IMR-90 (cell line): ENCODE data around the gene EDN3. TPM values are rescaled to one million over a fixed set of nuclear protein-coding genes. Genes with fewer than 3 reads are reported as not detected.

Experiments
- ATAC-seq: fragments of 200-7000 bp; cut with Tn5 transposase; 2 replicates; pipeline ENCODE4 v1.9.1; 2020; ENCODE audit warnings: low read depth, mild to moderate bottlenecking, moderate library complexity
- BruUV-seq: library from RNA; stranded (reverse); fragments of 400-500 nt; replicated peaks from 2 replicates; lab custom pipeline; 2021; lab: Mats Ljungman, UMichigan
- CTCF ChIA-PET: fragments of 300-600 bp; formaldehyde crosslinking; extraction: SDS; loops from one replicate; lab custom pipeline; 2021; ENCODE audit warnings: antibody characterized with exemption; lab: Yijun Ruan, JAX
- POLR2A ChIA-PET: fragments of 300-600 bp; sonication (Branson Sonifier 250); formaldehyde crosslinking; loops from one replicate; lab custom pipeline; 2022; ENCODE audit warnings: antibody characterized with exemption; ENCODE audit not compliant: unreplicated experiment; lab: Charles Lee
- DNase-seq: peaks from one replicate; pipeline ENCODE4 v3.0.0; 2013
- H2AFZ ChIP-seq: replicated peaks from 2 replicates; pipeline ENCODE3; 2013; ENCODE audit warnings: low read length, mild to moderate bottlenecking; ENCODE audit not compliant: poor library complexity
- H2AK5ac ChIP-seq: 2 replicates; pipeline ENCODE4 v1.6.1; 2013; ENCODE audit warnings: low read depth, low read length, inconsistent platforms
- H2AK9ac ChIP-seq: replicated peaks from 2 replicates; pipeline ENCODE3; 2013; ENCODE audit warnings: mild to moderate bottlenecking, low read depth, low read length, moderate library complexity; ENCODE audit not compliant: poor library complexity
- H2BK120ac ChIP-seq: 2 replicates; pipeline ENCODE4 v1.6.1; 2013; ENCODE audit warnings: low read depth, low read length, inconsistent platforms
- H2BK15ac ChIP-seq: 3 replicates; pipeline ENCODE4 v1.6.1; 2013; ENCODE audit warnings: low read depth, low read length, inconsistent platforms
- H2BK20ac ChIP-seq: 2 replicates; pipeline ENCODE4 v1.6.1; 2013; ENCODE audit warnings: low read depth, mild to moderate bottlenecking, inconsistent platforms, low read length, moderate library complexity
- H2BK5ac ChIP-seq: 2 replicates; pipeline ENCODE4 v1.6.1; 2013; ENCODE audit warnings: mild to moderate bottlenecking, low read depth, low read length, inconsistent platforms; ENCODE audit not compliant: poor library complexity, severe bottlenecking
- H3K14ac ChIP-seq: replicated peaks from 2 replicates; pipeline ENCODE4 v1.6.1; 2013; ENCODE audit warnings: low read depth, low read length, inconsistent platforms
- H3K18ac ChIP-seq: 2 replicates; pipeline ENCODE4 v1.6.1; 2013; ENCODE audit warnings: low read depth, low read length, control low read depth
- H3K23ac ChIP-seq: 2 replicates; pipeline ENCODE4 v1.6.1; 2013; ENCODE audit warnings: low read depth, low read length, inconsistent platforms
- H3K27ac ChIP-seq: 2 replicates; pipeline ENCODE4 v1.5.1; 2013; ENCODE audit warnings: mild to moderate bottlenecking, control low read depth, low read length; ENCODE audit not compliant: insufficient read depth
- H3K27me3 ChIP-seq: 2 replicates; pipeline ENCODE4 v1.6.1; 2013; ENCODE audit warnings: low read length; ENCODE audit not compliant: control insufficient read depth, insufficient read depth
- H3K36me3 ChIP-seq: 2 replicates; pipeline ENCODE4 v1.6.1; 2013; ENCODE audit warnings: low read length, mixed read lengths; ENCODE audit not compliant: control insufficient read depth, insufficient read depth
- H3K4ac ChIP-seq: 2 replicates; pipeline ENCODE4 v1.6.1; 2013; ENCODE audit warnings: low read depth, low read length, inconsistent platforms
- H3K4me1 ChIP-seq: 2 replicates; pipeline ENCODE4 v1.6.1; 2013; ENCODE audit warnings: low read length, mixed read lengths; ENCODE audit not compliant: control insufficient read depth, insufficient read depth
- H3K4me2 ChIP-seq: 2 replicates; pipeline ENCODE4 v1.6.1; 2013; ENCODE audit warnings: low read depth, mild to moderate bottlenecking, control low read depth, low read length, moderate library complexity
- H3K4me3 ChIP-seq: 2 replicates; pipeline ENCODE4 v1.5.1; 2013; ENCODE audit warnings: low read depth, mild to moderate bottlenecking, control low read depth, low read length, moderate library complexity; ENCODE audit not compliant: insufficient read depth
- H3K56ac ChIP-seq: 2 replicates; pipeline ENCODE4 v1.6.1; 2013; ENCODE audit warnings: low read length, inconsistent platforms; ENCODE audit not compliant: insufficient read depth; ENCODE audit errors: extremely low read depth
- H3K79me1 ChIP-seq, 2 experiments: 2 replicates each; pipeline ENCODE4 v1.6.1; 2013; ENCODE audit warnings: low read length in 2 of 2, inconsistent platforms in 1 of 2, low read depth in 1 of 2
- H3K9ac ChIP-seq: 2 replicates; pipeline ENCODE4 v1.6.1; 2013; ENCODE audit warnings: low read depth, low read length, control low read depth
- H3K9me1 ChIP-seq: 2 replicates; pipeline ENCODE4 v1.6.1; 2013; ENCODE audit warnings: low read length, inconsistent platforms; ENCODE audit not compliant: insufficient read depth
- H3K9me3 ChIP-seq: 2 replicates; pipeline ENCODE4 v1.6.1; 2013; ENCODE audit warnings: low read length; ENCODE audit not compliant: control insufficient read depth, insufficient read depth
- H4K20me1 ChIP-seq: 2 replicates; pipeline ENCODE4 v1.6.1; 2013; ENCODE audit warnings: low read length, inconsistent platforms; ENCODE audit not compliant: insufficient read depth
- H4K5ac ChIP-seq: 2 replicates; pipeline ENCODE4 v1.6.1; 2013; ENCODE audit warnings: mild to moderate bottlenecking, low read depth, low read length, control low read depth
- H4K8ac ChIP-seq, 2 experiments: 2 replicates each; pipeline ENCODE4 v1.6.1; 2013; ENCODE audit warnings: low read depth in 2 of 2, low read length in 2 of 2, control low read depth in 1 of 2, inconsistent platforms in 1 of 2
- H4K91ac ChIP-seq: 2 replicates; pipeline ENCODE4 v1.6.1; 2013; ENCODE audit warnings: low read depth, low read length, inconsistent platforms; ENCODE audit not compliant: insufficient read depth
- BHLHE40 ChIP-seq: fragments of 150-350 bp; IDR thresholded peaks from 2 replicates; pipeline ENCODE4 v1.6.1; 2016; ENCODE audit warnings: mild to moderate bottlenecking, low read depth, low read length
- CEBPB ChIP-seq: IDR thresholded peaks from 2 replicates; pipeline ENCODE4 v1.6.1; 2012; ENCODE audit warnings: low read depth, low read length, improper control_type of control experiment
- NFE2L2 ChIP-seq: fragments of 150-350 bp; IDR thresholded peaks from 2 replicates; pipeline ENCODE4 v1.6.1; 2016; ENCODE audit warnings: low read depth, mild to moderate bottlenecking, low read length
- POLR2A ChIP-seq: IDR thresholded peaks from 2 replicates; pipeline ENCODE4 v1.6.1; 2012; ENCODE audit warnings: mild to moderate bottlenecking, low read depth, low read length
- WGBS, 2 experiments: methylation state at CpG; one replicate each; pipeline versions ENCODE4 v1.1.5 to v1.1.7; 2013; ENCODE audit warnings: missing lambda C conversion rate in 2 of 2; ENCODE audit not compliant: insufficient read length in 1 of 2; ENCODE audit errors: extremely low coverage in 2 of 2; 5-methylcytosine and 5-hydroxymethylcytosine counted together
- dilution Hi-C: fragments of 300-500 bp; cut with HindIII; formaldehyde crosslinking; loops from one replicate; pipeline ENCODE4 v1.14.3; 2018; ENCODE audit warnings: low sequenced_read_pairs; ENCODE audit not compliant: unreplicated experiment
- in situ Hi-C: fragments of 300-500 bp; cut with MboI; formaldehyde crosslinking; loops from 3 replicates; pipeline ENCODE4 v1.14.3; 2019; ENCODE audit warnings: low sequenced_read_pairs, inconsistent platforms, mixed read lengths
- intact Hi-C: fragments of 100-400 bp; cut with micrococcal nuclease; formaldehyde crosslinking; loops from 2 replicates; pipeline ENCODE4 v1.10.0; 2022
- polyA plus RNA-seq, 3 experiments: library from polyadenylated mRNA; depleted of rRNA; stranded (reverse); fragments of >200 nt; gene quantifications; 2 replicates each; pipeline ENCODE4 v1.2.3, GENCODE V29; 2012; ENCODE audit warnings: low replicate concordance in 1 of 3
- total RNA-seq: library from RNA; depleted of rRNA; stranded (reverse); fragments of >200 nt; gene quantifications from 2 replicates; pipeline ENCODE4 v1.2.3, GENCODE V29; 2012
- TF ChIP-seq, protein P1 (sequence below): fragments of 150-350 bp; IDR thresholded peaks from 2 replicates; pipeline ENCODE4 v1.6.1; 2017; ENCODE audit warnings: mild to moderate bottlenecking, antibody characterized with exemption, low read length, low read depth

Gene EDN3
- total and polyA plus RNA-seq, 2 of the 4 experiments (the other 2 are of a cell fraction): not detected

DNA sequence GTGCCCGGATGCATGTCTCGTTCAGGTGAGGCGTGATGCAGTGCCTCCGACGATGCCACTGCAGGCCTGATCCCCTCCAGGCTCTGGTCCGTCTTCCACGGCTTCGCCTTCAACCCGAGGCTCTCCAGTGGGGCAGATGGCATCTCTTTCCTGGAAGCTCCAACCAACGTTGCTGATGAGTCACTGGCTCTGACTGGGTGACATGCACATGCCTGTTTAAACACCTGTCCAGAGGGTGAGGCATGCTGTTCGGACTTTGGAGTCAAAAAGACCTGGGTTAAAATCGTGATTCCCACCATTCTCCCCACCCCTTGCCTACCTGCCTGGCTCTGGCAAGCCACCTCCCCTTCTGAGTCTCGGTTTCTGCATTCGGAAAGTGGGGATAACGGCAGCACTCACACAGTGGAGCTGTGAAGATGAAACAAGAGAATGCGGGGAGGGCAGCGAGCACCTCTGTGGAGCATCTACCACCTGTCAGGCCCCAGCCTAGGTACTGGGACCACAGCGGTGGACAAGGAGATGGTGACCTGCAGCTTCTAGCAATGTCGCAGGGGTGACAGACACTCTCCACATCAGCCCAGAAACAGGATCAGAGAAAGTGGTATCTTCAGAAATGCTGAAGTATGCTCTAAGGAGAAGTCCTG is 8.5 kb upstream of the EDN3 start:
- in situ Hi-C loops (no loop called here), intact Hi-C loops (no loop called here), dilution Hi-C loops (no loop called here)
- 50% methylated on average over 8 of the region's 19 CpGs; no CpG with 5 or more reads in 1 of the 2 experiments for WGBS, 2 experiments
- Histone ChIP-seq H3K4me1 (no peaks in the 10 kb centered on the region), H3K4ac (no peak overlapping the region), H3K56ac (no peak overlapping the region), H2BK20ac (no peak overlapping the region), H2AFZ (no peak overlapping the region), H2AK9ac (no peak overlapping the region), H3K79me1 (no peaks in the 10 kb centered on the region), H4K20me1 (no peaks in the 10 kb centered on the region), H4K91ac (no peak overlapping the region), H3K9me1 (no peaks in the 10 kb centered on the region), H3K27me3 (no peaks in the 10 kb centered on the region), H3K9me3 (peaks cover 3% of the 10 kb centered on the region; the same call in 1 of the 2 replicates), H2BK120ac (no peak overlapping the region), H3K9ac (no peak overlapping the region), H3K4me2 (no peak overlapping the region), H2BK5ac (no peak overlapping the region), H3K4me3 (no peak overlapping the region), H3K36me3 (no peaks in the 10 kb centered on the region), H2AK5ac (no peak overlapping the region), H3K27ac (no peak overlapping the region), H2BK15ac (no peak overlapping the region), H3K18ac (no peak overlapping the region), H4K5ac (no peak overlapping the region), H3K23ac (no peak overlapping the region), H3K14ac (no peak overlapping the region), H4K8ac (no peak overlapping the region)
- DNase-seq (no peak), ATAC-seq (no peak)
- CTCF ChIA-PET: no interaction called here
- no TSS peak for BruUV-seq
- TF ChIP-seq CEBPB (no peak), NFE2L2 (no peak), BHLHE40 (no peak), POLR2A (no peak)
- TF ChIP-seq, protein P1, sequence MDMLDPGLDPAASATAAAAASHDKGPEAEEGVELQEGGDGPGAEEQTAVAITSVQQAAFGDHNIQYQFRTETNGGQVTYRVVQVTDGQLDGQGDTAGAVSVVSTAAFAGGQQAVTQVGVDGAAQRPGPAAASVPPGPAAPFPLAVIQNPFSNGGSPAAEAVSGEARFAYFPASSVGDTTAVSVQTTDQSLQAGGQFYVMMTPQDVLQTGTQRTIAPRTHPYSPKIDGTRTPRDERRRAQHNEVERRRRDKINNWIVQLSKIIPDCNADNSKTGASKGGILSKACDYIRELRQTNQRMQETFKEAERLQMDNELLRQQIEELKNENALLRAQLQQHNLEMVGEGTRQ: no peak
- POLR2A ChIA-PET: no interaction called here
